Activated CD8-positive, alpha-beta memory T cell treated with anti-CD3 and anti-CD28 coated beads, Interleukin-2, amount 10 ng/mL, durations not matched to agents 7 days and 5 days (primary cell): ENCODE measurements around the gene RUNX2. TPM values are rescaled to one million over a fixed set of nuclear protein-coding genes. Genes with fewer than 3 reads are reported as not detected.
A peak's percentile ranks its signal among the peaks of the same experiment; 100 is the strongest.
"Not testable (repeated sequence)": the region's sequence is repeated elsewhere in the genome, so short reads cannot be mapped to it uniquely, and the experiment has no call there.

ENCODE experiments used
- ATAC-seq: fragments of 150-1000 bp; cut with Tn5 transposase; one replicate; pipeline ENCODE4 v1.10.0; 2021; ENCODE audit warnings: moderate library complexity
- CTCF ChIA-PET: fragments of 350-600 bp; sonication (Branson Sonifier 250); formaldehyde crosslinking; loops from one replicate; lab custom pipeline; 2021; ENCODE audit warnings: antibody characterized with exemption; lab: Charles Lee
- DNase-seq: peaks from one replicate; pipeline ENCODE4 v3.0.0-alpha.2; 2020
- H3K27ac Mint-ChIP-seq: one replicate; pipeline ENCODE4 v1.8.0; 2021; ENCODE audit warnings: mild to moderate bottlenecking, mixed read lengths
- H3K27me3 Mint-ChIP-seq: one replicate; pipeline ENCODE4 v1.8.0; 2021; ENCODE audit warnings: mixed read lengths
- H3K36me3 Mint-ChIP-seq: one replicate; pipeline ENCODE4 v1.8.0; 2021; ENCODE audit warnings: mild to moderate bottlenecking, mixed read lengths
- H3K4me1 Mint-ChIP-seq: one replicate; pipeline ENCODE4 v1.8.0; 2021; ENCODE audit warnings: mixed read lengths
- H3K4me3 Mint-ChIP-seq: one replicate; pipeline ENCODE4 v1.8.0; 2021; ENCODE audit warnings: mild to moderate bottlenecking, moderate library complexity, mixed read lengths
- H3K9me3 Mint-ChIP-seq: one replicate; pipeline ENCODE4 v1.8.0; 2022; ENCODE audit warnings: low read depth, mixed read lengths
- total RNA-seq, 2 experiments: library from RNA; stranded (reverse); gene quantifications; one replicate each; pipeline ENCODE4 v1.2.3, GENCODE V29; 2021

The RUNX2 gene
- total RNA-seq, 2 experiments from 2014 or later: 9.3 to 19.9 TPM

GRCh38 chr6:45464685-45465084, 136.6 kb downstream of the RUNX2 start:
- DNase-seq (no peak), ATAC-seq (no peak)
- Mint-ChIP-seq H3K36me3 (peaks cover 12% of the 10 kb centered on the region), H3K27me3 (no peaks in the 10 kb centered on the region), H3K4me3 (no peak overlapping the region), H3K9me3 (no peaks in the 10 kb centered on the region), H3K4me1 (peaks cover 25% of the 10 kb centered on the region), H3K27ac (no peak overlapping the region)
- CTCF ChIA-PET: interaction anchor here (0.8 kb wide), 1 partner anchor 37 kb away, joined by 3 read pairs; no protein-coding TSS in a partner anchor

GRCh38 chr6:45466686-45467085, 138.6 kb downstream of the RUNX2 start:
- Mint-ChIP-seq H3K4me1 (peaks cover 26% of the 10 kb centered on the region), H3K27ac (no peak overlapping the region), H3K27me3 (no peaks in the 10 kb centered on the region), H3K9me3 (no peaks in the 10 kb centered on the region), H3K4me3 (no peak overlapping the region), H3K36me3 (peaks cover 13% of the 10 kb centered on the region)
- ATAC-seq (no peak), DNase-seq (no peak)
- CTCF ChIA-PET: no interaction called here

GRCh38 chr6:45467417-45467816, 139.3 kb downstream of the RUNX2 start:
- H3K27ac Mint-ChIP-seq, ATAC-seq, H3K4me3 Mint-ChIP-seq, DNase-seq, H3K27me3 Mint-ChIP-seq, H3K9me3 Mint-ChIP-seq: not testable (repeated sequence)
- Mint-ChIP-seq H3K36me3 (peaks cover 15% of the 10 kb centered on the region), H3K4me1 (peaks cover 19% of the 10 kb centered on the region)
- CTCF ChIA-PET: interaction anchor here (0.9 kb wide), 1 partner anchor 23 kb away, joined by 3 read pairs; no protein-coding TSS in a partner anchor

- Mint-ChIP-seq H3K27me3 (no peaks in the 10 kb centered on the region), H3K4me1 (peaks cover 14% of the 10 kb centered on the region), H3K9me3 (no peaks in the 10 kb centered on the region), H3K36me3 (peaks cover 15% of the 10 kb centered on the region), H3K27ac (no peak overlapping the region), H3K4me3 (no peak overlapping the region)
- CTCF ChIA-PET: interaction anchor here (0.9 kb wide), 1 partner anchor 24 kb away, joined by 3 read pairs; no protein-coding TSS in a partner anchor
- ATAC-seq (no peak), DNase-seq (no peak)
These were observed 139.7 kb downstream of the RUNX2 start for GRCh38 chr6:45467853-45468252.

- no peaks in the 10 kb centered on the region for H3K9me3 Mint-ChIP-seq
- no peaks in the 10 kb centered on the region for H3K27me3 Mint-ChIP-seq
- DNase-seq (no peak), ATAC-seq (no peak)
- no peak overlapping the region for H3K4me3 Mint-ChIP-seq
- peaks cover 15% of the 10 kb centered on the region for H3K36me3 Mint-ChIP-seq
- peaks cover 12% of the 10 kb centered on the region for H3K4me1 Mint-ChIP-seq
- no peak overlapping the region for H3K27ac Mint-ChIP-seq
- CTCF ChIA-PET: no interaction called here
These were observed 141.5 kb downstream of the RUNX2 start for GRCh38 chr6:45469663-45470062.

- DNase-seq: no peak
- H3K36me3 Mint-ChIP-seq: peaks cover 15% of the 10 kb centered on the region
- H3K4me1 Mint-ChIP-seq: peaks cover 12% of the 10 kb centered on the region
- no peaks in the 10 kb centered on the region for H3K27me3 Mint-ChIP-seq
- no peaks in the 10 kb centered on the region for H3K9me3 Mint-ChIP-seq
- no peak for ATAC-seq
- no peak overlapping the region for H3K4me3 Mint-ChIP-seq
- CTCF ChIA-PET: no interaction called here
- no peak overlapping the region for H3K27ac Mint-ChIP-seq
These were observed 142.1 kb downstream of the RUNX2 start for GRCh38 chr6:45470131-45470738.

GRCh38 chr6:45472382-45472781, 144.3 kb downstream of the RUNX2 start:
- Mint-ChIP-seq H3K36me3 (peaks cover 11% of the 10 kb centered on the region), H3K4me1 (peaks cover 12% of the 10 kb centered on the region)

GRCh38 chr6:45473121-45473993, 145.2 kb downstream of the RUNX2 start:
- no peak overlapping the region for H3K4me3 Mint-ChIP-seq
- CTCF ChIA-PET: no interaction called here
- H3K9me3 Mint-ChIP-seq: no peaks in the 10 kb centered on the region
- DNase-seq (no peak), ATAC-seq (no peak)
- H3K4me1 Mint-ChIP-seq: peaks cover 5% of the 10 kb centered on the region
- no peaks in the 10 kb centered on the region for H3K27me3 Mint-ChIP-seq
- peaks cover 5% of the 10 kb centered on the region for H3K36me3 Mint-ChIP-seq
- H3K27ac Mint-ChIP-seq: no peak overlapping the region

More at GRCh38 chr6:45472382-45472781, 144.3 kb downstream of the RUNX2 start:
- Mint-ChIP-seq H3K27me3 (no peaks in the 10 kb centered on the region), H3K9me3 (no peaks in the 10 kb centered on the region), H3K4me3 (no peak overlapping the region), H3K27ac (no peak overlapping the region)
- CTCF ChIA-PET: no interaction called here
- no peak for ATAC-seq
- DNase-seq: no peak

- no peak overlapping the region for H3K27ac Mint-ChIP-seq
- DNase-seq: no peak
- H3K9me3 Mint-ChIP-seq: no peaks in the 10 kb centered on the region
- H3K27me3 Mint-ChIP-seq: no peaks in the 10 kb centered on the region
- no peak overlapping the region for H3K4me3 Mint-ChIP-seq
- peaks cover 5% of the 10 kb centered on the region for H3K36me3 Mint-ChIP-seq
- no peak for ATAC-seq
- CTCF ChIA-PET: no interaction called here
- peaks cover 5% of the 10 kb centered on the region for H3K4me1 Mint-ChIP-seq
These were observed 146.2 kb downstream of the RUNX2 start for GRCh38 chr6:45474376-45474775.

- no peaks in the 10 kb centered on the region for H3K27me3 Mint-ChIP-seq
- H3K4me1 Mint-ChIP-seq: peaks cover 15% of the 10 kb centered on the region
- H3K9me3 Mint-ChIP-seq: no peaks in the 10 kb centered on the region
- peaks cover 1% of the 10 kb centered on the region for H3K36me3 Mint-ChIP-seq
- no peak overlapping the region for H3K27ac Mint-ChIP-seq
- ATAC-seq (no peak), DNase-seq (no peak)
- CTCF ChIA-PET: no interaction called here
- no peak overlapping the region for H3K4me3 Mint-ChIP-seq
These were observed 148.2 kb downstream of the RUNX2 start for GRCh38 chr6:45476341-45476740.

GRCh38 chr6:45477278-45477677, 149.1 kb downstream of the RUNX2 start:
- Mint-ChIP-seq H3K4me1 (peaks cover 15% of the 10 kb centered on the region), H3K27me3 (no peaks in the 10 kb centered on the region), H3K27ac (no peak overlapping the region), H3K4me3 (no peak overlapping the region), H3K9me3 (no peaks in the 10 kb centered on the region), H3K36me3 (no peaks in the 10 kb centered on the region)
- DNase-seq (no peak), ATAC-seq (no peak)
- CTCF ChIA-PET: no interaction called here

- Mint-ChIP-seq H3K9me3 (no peaks in the 10 kb centered on the region), H3K4me3 (no peak overlapping the region), H3K4me1 (peaks cover 15% of the 10 kb centered on the region), H3K27ac (no peak overlapping the region), H3K27me3 (no peaks in the 10 kb centered on the region), H3K36me3 (no peaks in the 10 kb centered on the region)
- ATAC-seq (no peak), DNase-seq (no peak)
- CTCF ChIA-PET: no interaction called here
These were observed 149.7 kb downstream of the RUNX2 start for GRCh38 chr6:45477790-45478189.

GRCh38 chr6:45478240-45478639, 150.1 kb downstream of the RUNX2 start:
- no peaks in the 10 kb centered on the region for H3K27me3 Mint-ChIP-seq
- no peak overlapping the region for H3K4me3 Mint-ChIP-seq
- no peaks in the 10 kb centered on the region for H3K36me3 Mint-ChIP-seq
- no peak overlapping the region for H3K27ac Mint-ChIP-seq
- no peaks in the 10 kb centered on the region for H3K9me3 Mint-ChIP-seq
- DNase-seq: no peak
- peak; percentile 83 for ATAC-seq
- peaks cover 13% of the 10 kb centered on the region for H3K4me1 Mint-ChIP-seq
- CTCF ChIA-PET: no interaction called here
